Adipocyte (in vitro differentiated cells): ENCODE data around the gene MRPS18A.

Experiments
- DNase-seq: peaks from one replicate; pipeline ENCODE4 v3.0.0-alpha.2; 2015; ENCODE audit warnings: low read depth
- H3K27me3 ChIP-seq: replicated peaks from 2 replicates; pipeline ENCODE4 v1.7.0; 2013; ENCODE audit warnings: mild to moderate bottlenecking, low read length, moderate library complexity; ENCODE audit not compliant: control insufficient read depth, insufficient read depth
- H3K36me3 ChIP-seq: 2 replicates; pipeline ENCODE4 v1.7.0; 2013; ENCODE audit warnings: low read length, mild to moderate bottlenecking, moderate library complexity; ENCODE audit not compliant: control insufficient read depth, insufficient read depth, severe bottlenecking
- H3K4me1 ChIP-seq: 2 replicates; pipeline ENCODE4 v1.7.0; 2013; ENCODE audit warnings: mild to moderate bottlenecking, low read length, moderate library complexity; ENCODE audit not compliant: control insufficient read depth, insufficient read depth
- H3K4me3 ChIP-seq: 2 replicates; pipeline ENCODE4 v1.7.0; 2013; ENCODE audit warnings: mild to moderate bottlenecking, low read length, moderate library complexity
- H3K9ac ChIP-seq: 2 replicates; pipeline ENCODE4 v1.7.0; 2013; ENCODE audit warnings: mild to moderate bottlenecking, low read length, moderate library complexity
- H3K9me3 ChIP-seq: 2 replicates; pipeline ENCODE4 v1.7.0; 2013; ENCODE audit warnings: mild to moderate bottlenecking, low read length, moderate library complexity; ENCODE audit not compliant: control insufficient read depth

Gene MRPS18A

DNA sequence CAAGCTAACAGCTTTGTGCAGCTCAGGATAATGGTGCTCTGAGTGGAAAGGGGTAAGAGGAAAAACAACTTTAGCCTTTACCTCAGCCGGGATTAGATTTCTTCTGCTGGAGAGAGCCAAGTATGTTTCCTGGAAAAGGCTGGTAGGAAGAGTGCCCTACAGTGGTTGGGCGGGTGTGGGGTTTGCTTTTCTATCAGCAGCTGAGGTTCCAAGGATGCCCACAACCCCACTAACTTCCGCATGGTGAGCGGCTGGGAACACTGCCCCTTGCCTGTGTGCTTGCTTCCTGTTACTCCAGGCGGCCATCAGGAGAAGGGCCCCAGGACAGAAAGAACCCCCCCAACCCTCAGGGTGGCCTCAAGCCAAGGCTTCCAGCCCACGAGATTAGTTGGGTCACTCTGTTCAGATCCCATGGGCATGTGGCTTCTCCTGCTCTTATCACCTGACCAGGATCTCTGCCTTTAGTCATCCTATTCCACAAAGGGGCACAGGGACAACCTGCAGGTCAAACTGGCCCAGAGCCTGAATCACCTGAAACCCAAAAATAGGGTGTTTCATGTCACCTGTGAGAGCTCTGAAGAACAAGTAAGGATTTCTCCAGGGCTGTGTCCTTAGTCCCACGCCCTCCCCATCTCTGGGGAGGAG, 10.5 kb downstream of the MRPS18A start:
- DNase-seq = no peak
- Histone ChIP-seq H3K9ac (no peak overlapping the region), H3K4me3 (no peak overlapping the region), H3K9me3 (no peaks in the 10 kb centered on the region), H3K4me1 (peaks cover 14% of the 10 kb centered on the region), H3K36me3 (peaks cover 64% of the 10 kb centered on the region), H3K27me3 (no peaks in the 10 kb centered on the region)

DNA sequence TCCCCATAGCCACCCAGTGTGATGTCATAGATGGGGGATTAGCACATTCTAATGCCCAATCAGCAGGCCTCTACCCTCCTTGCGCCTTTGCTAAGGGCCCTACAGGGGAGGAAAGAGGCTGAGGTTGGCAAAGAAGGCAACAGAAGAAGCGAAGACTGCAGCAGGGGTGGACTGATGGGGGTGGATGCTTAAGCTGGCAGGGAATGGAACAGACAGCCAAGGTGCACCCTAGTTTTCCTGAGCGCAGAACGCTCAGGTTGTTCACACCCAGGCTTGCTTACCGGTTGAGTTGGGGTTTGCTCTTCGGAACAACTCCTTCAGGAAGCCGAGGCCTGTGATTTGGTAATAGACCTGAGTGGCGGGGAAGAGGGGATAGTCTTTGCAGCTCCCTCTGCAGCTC, 12.7 kb downstream of the MRPS18A start:
- Histone ChIP-seq H3K9ac (no peak overlapping the region), H3K9me3 (no peaks in the 10 kb centered on the region), H3K27me3 (no peaks in the 10 kb centered on the region), H3K4me1 (peaks cover 36% of the 10 kb centered on the region), H3K36me3 (peaks cover 68% of the 10 kb centered on the region), H3K4me3 (no peak overlapping the region)
- no peak for DNase-seq

- no peaks in the 10 kb centered on the region for H3K9me3 ChIP-seq
- no peak for DNase-seq
- no peaks in the 10 kb centered on the region for H3K27me3 ChIP-seq
- H3K4me1 ChIP-seq = peaks cover 42% of the 10 kb centered on the region
- peaks cover 63% of the 10 kb centered on the region for H3K36me3 ChIP-seq
- no peak overlapping the region for H3K9ac ChIP-seq
- H3K4me3 ChIP-seq = no peak overlapping the region
Observed at GRCh38 chr6:43674291-43674690, 13.3 kb downstream of the MRPS18A start.

DNA sequence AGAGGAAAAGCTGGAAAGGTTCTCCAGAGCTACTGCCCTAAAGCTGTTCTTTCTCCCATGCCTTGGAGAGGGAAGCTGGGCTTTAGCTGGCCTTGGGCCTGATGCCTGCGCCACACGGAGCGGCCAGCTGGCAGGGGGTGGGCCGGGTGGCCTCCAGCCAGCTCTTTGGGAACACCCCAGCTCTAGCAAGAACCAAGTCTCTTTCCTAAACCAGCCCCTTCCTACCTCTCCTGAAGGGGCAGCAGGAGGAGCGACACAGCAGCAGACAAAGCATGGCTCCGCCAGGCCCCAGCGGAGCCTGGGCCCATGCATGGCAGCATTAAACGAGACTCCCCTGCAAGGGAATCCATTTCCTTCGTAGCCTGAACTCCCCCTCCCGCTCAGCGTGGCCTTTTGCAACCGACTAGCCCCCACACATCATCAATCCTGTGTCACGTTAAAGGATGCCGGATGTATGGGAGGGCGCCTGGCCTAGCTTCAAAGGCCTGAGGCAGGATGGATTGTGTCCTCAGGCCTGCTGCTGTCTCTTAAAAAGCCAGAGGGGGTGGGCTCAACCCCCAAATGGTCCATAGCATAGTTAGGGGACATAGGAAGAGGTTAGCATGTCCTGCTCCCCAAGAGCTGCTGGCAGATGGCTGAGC, 14.0 kb downstream of the MRPS18A start:
- H3K27me3 ChIP-seq = no peaks in the 10 kb centered on the region
- no peak overlapping the region for H3K4me3 ChIP-seq
- no peak overlapping the region for H3K9ac ChIP-seq
- peaks cover 49% of the 10 kb centered on the region for H3K4me1 ChIP-seq
- DNase-seq = no peak
- H3K36me3 ChIP-seq = peaks cover 60% of the 10 kb centered on the region
- no peaks in the 10 kb centered on the region for H3K9me3 ChIP-seq

GRCh38 chr6:43671801-43672690, 15.5 kb downstream of the MRPS18A start:
- Histone ChIP-seq H3K9me3 (no peaks in the 10 kb centered on the region), H3K4me1 (peaks cover 62% of the 10 kb centered on the region), H3K36me3 (peaks cover 45% of the 10 kb centered on the region), H3K27me3 (no peaks in the 10 kb centered on the region), H3K4me3 (no peak overlapping the region), H3K9ac (peak overlapping the region; percentile 68)
- DNase-seq = no peak

GRCh38 chr6:43671011-43671800, 16.4 kb downstream of the MRPS18A start:
- peaks cover 36% of the 10 kb centered on the region for H3K36me3 ChIP-seq
- H3K4me3 ChIP-seq = no peak overlapping the region
- H3K4me1 ChIP-seq = peaks cover 62% of the 10 kb centered on the region
- no peak overlapping the region for H3K9ac ChIP-seq
- H3K27me3 ChIP-seq = no peaks in the 10 kb centered on the region
- DNase-seq = no peak
- H3K9me3 ChIP-seq = no peaks in the 10 kb centered on the region

GRCh38 chr6:43670623-43670986, 17.0 kb downstream of the MRPS18A start:
- H3K9ac ChIP-seq = no peak overlapping the region
- peaks cover 32% of the 10 kb centered on the region for H3K36me3 ChIP-seq
- DNase-seq = no peak

DNA sequence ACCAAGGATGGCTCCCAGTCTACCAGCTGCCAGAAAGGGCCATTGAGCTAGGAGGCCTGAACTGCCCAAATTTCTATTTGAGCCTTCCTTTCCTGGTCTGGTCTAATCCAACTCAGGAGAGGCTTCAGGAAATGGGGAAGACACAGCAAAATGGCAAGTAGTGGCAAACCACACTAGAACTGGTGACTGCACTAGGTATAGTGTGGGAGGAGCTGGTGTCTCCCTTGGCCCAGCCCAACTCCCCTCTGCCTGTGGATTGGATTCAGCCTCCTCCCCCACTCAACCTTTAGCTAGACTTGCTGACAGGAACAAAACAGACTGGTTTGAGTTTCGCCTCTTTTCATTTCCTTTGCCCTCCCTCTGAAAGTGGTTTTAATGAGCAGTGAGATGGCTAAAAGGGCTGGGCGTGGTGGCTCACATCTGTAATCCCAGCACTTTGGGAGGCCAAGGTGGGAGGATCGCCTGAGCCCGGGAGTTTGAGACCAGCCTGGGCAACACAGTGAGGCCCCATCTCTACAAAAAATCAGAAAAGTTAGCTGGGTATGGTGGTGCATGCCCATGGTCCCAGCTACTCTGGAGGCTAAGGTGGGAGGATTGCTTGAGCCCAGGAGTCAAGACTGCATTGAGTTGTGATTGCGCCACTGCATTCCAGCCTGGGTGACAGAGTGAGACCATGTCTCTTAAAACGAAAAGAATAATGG, 17.5 kb downstream of the MRPS18A start:
- no peaks in the 10 kb centered on the region for H3K9me3 ChIP-seq
- no peak overlapping the region for H3K4me3 ChIP-seq
- H3K36me3 ChIP-seq = peaks cover 26% of the 10 kb centered on the region
- no peaks in the 10 kb centered on the region for H3K27me3 ChIP-seq
- peak overlapping the region; percentile 56 for H3K9ac ChIP-seq
- no peak for DNase-seq
- peaks cover 62% of the 10 kb centered on the region for H3K4me1 ChIP-seq

More at GRCh38 chr6:43670623-43670986, 17.0 kb downstream of the MRPS18A start:
- H3K4me1 ChIP-seq = peaks cover 62% of the 10 kb centered on the region
- H3K9me3 ChIP-seq = no peaks in the 10 kb centered on the region
- no peak overlapping the region for H3K4me3 ChIP-seq
- no peaks in the 10 kb centered on the region for H3K27me3 ChIP-seq

GRCh38 chr6:43669050-43669921, 18.3 kb downstream of the MRPS18A start:
- Histone ChIP-seq H3K36me3 (peaks cover 19% of the 10 kb centered on the region), H3K27me3 (no peaks in the 10 kb centered on the region), H3K9ac (peak overlapping the region; percentile 56), H3K4me1 (peaks cover 62% of the 10 kb centered on the region), H3K9me3 (no peaks in the 10 kb centered on the region), H3K4me3 (no peak overlapping the region)
- DNase-seq = peak; percentile 7
